Spleen (tissue), 7 donors: ENCODE data around the gene FKBP7.

Source experiments
- CTCF ChIP-seq, 11 experiments: fragments of 200-600 bp in 7 of 11; fragments of 450-650 bp in 4 of 11; sonication (generic) in 4 of 11; IDR thresholded peaks in 8 of 11; conservative IDR thresholded peaks in 3 of 11; 1 replicate in 7 of 11; 2 replicates in 4 of 11; pipeline versions ENCODE4 v1.4.0 to v1.8.0; 2016 to 2021; ENCODE audit warnings: antibody characterized with exemption in 11 of 11, inconsistent platforms in 4 of 11, mild to moderate bottlenecking in 1 of 11
- POLR2AphosphoS5 ChIP-seq, 3 donors: sonication (generic); formaldehyde crosslinking; IDR thresholded peaks; one replicate each; pipeline ENCODE4 v1.5.1; 2017; ENCODE audit warnings: antibody characterized with exemption in 3 of 3
- donor health status: DM: no; HTN: no; CAD: no; lungs with moderate emphysema.
- donor health status: DM: no; HTN: no; CAD: no.
- donor health status: DM: no; HTN: no; CAD: no.

GRCh38 chr2:178508646-178509045, 30.2 kb upstream of the FKBP7 start:
- TF ChIP-seq CTCF (IDR thresholded peaks at IDR 0.05 in 8 of 11, conservative IDR thresholded peaks at IDR 0.05 in 3 of 11) (no peak), POLR2AphosphoS5 (IDR thresholded peaks at IDR 0.05) (no peak)
